Testis (tissue), 3 donors: Measurements from ENCODE around the gene NGRN. TPM values are rescaled to one million over a fixed set of nuclear protein-coding genes. Genes with fewer than 3 reads are reported as not detected.

Source experiments
- DNase-seq: peaks from one replicate; pipeline ENCODE4 v3.0.0-alpha.2; 2019
- H3K27ac ChIP-seq, 2 donors: fragments of 200-600 bp; sonication (generic); one replicate each; pipeline ENCODE4 v1.5.1; 2019
- H3K27me3 ChIP-seq: fragments of 200-600 bp; sonication (generic); one replicate; pipeline ENCODE4 v1.5.1; 2019
- H3K36me3 ChIP-seq: fragments of 200-600 bp; sonication (generic); one replicate; pipeline ENCODE4 v1.5.1; 2017; ENCODE audit warnings: low read depth; ENCODE audit errors: missing control alignments
- H3K4me1 ChIP-seq: fragments of 200-600 bp; sonication (generic); one replicate; pipeline ENCODE4 v1.5.1; 2019
- H3K4me3 ChIP-seq, 2 donors: fragments of 200-600 bp; sonication (generic); one replicate each; pipeline ENCODE4 v1.5.1; 2017 to 2019
- H3K9me3 ChIP-seq: fragments of 200-600 bp; sonication (generic); one replicate; pipeline ENCODE4 v1.5.1; 2017
- POLR2A ChIP-seq: fragments of 450-650 bp; IDR thresholded peaks from one replicate; pipeline ENCODE4 v1.6.1; 2017; ENCODE audit warnings: antibody characterized with exemption, mild to moderate bottlenecking, moderate library complexity
- WGBS, 2 donors: methylation state at CpG; one replicate each; pipeline ENCODE4 v1.1.5; 2018; 5-methylcytosine and 5-hydroxymethylcytosine counted together
- intact Hi-C: fragments of 100-400 bp; cut with DNase I; formaldehyde crosslinking; loops from one replicate; pipeline ENCODE4 v1.15.1; 2023; ENCODE audit warnings: low total_unique reads
- polyA plus RNA-seq: library from polyadenylated mRNA; stranded (reverse); fragments of 350-450 nt; fragmentation: Illumina TruSeq; extraction: RNeasy Lipid Tissue Mini Kit (QIAGEN cat#74804); gene quantifications from one replicate; pipeline ENCODE4 v1.2.3, GENCODE V29; 2014; ENCODE audit warnings: low read depth, low replicate concordance; ENCODE audit not compliant: insufficient read depth
- total RNA-seq, 2 donors: library from RNA; depleted of rRNA; stranded (reverse); fragments of >200 nt; gene quantifications; one replicate each; pipeline ENCODE4 v1.2.3, GENCODE V29; 2016
- TF ChIP-seq, protein P1 (sequence below), 3 experiments: fragments of 450-650 bp in 2 of 3; fragments of 200-600 bp in 1 of 3; sonication (generic) in 1 of 3; IDR thresholded peaks; one replicate each; pipeline ENCODE4 v1.5.1; 2016 to 2019; ENCODE audit warnings: antibody characterized with exemption in 3 of 3, mild to moderate bottlenecking in 2 of 3, moderate library complexity in 1 of 3

The NGRN gene
- total and polyA plus RNA-seq, 3 donors from 2014 or later: 82.9 to 95.6 (median 86.1) TPM

DNA sequence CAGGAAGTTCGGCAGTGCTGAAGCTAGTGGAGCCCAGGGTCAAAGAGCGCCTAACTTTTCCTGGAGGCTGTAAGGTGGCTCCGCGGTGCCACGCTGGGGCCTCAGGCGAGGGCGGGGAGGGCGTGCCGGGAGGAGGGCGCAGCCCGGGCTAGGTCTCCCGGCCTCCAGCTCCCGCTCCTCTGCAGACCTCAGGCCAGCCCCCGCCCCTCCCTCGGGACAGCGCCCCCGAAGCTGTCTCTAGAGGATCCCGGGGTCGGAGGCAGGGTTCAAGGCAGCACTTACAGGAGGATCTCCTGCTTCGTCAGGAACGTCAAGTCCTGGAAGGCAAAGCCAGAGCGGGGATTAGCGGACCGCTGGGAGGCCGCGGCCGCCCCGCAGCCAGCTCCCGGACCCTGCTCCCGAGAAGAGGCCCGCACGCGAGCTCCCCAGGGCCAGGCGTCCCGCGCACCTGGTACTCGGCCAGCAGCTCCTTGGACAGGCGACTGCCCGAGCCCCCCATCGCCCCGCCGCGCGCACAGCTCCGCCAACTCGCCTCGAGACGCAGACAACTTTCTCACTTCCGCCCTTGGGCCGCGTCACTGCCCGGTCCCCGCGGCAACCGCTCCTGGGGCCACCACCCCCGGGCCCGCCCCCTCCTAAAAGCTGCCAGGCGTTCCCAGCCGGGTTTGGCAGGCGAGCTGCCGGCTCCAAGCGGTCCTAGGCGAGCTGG lies 31.9 kb upstream of the NGRN start, which contains the start of gene CIB1:
CIB1 (minus strand) TSS at position 555 of the 709 bp plus-strand sequence; CDS start at position 499, 56 bp downstream.
- Histone ChIP-seq H3K4me1 (peaks cover 22% of the 10 kb centered on the region), H3K36me3 (no peaks in the 10 kb centered on the region)
- intact Hi-C loops: no loop called here

DNA sequence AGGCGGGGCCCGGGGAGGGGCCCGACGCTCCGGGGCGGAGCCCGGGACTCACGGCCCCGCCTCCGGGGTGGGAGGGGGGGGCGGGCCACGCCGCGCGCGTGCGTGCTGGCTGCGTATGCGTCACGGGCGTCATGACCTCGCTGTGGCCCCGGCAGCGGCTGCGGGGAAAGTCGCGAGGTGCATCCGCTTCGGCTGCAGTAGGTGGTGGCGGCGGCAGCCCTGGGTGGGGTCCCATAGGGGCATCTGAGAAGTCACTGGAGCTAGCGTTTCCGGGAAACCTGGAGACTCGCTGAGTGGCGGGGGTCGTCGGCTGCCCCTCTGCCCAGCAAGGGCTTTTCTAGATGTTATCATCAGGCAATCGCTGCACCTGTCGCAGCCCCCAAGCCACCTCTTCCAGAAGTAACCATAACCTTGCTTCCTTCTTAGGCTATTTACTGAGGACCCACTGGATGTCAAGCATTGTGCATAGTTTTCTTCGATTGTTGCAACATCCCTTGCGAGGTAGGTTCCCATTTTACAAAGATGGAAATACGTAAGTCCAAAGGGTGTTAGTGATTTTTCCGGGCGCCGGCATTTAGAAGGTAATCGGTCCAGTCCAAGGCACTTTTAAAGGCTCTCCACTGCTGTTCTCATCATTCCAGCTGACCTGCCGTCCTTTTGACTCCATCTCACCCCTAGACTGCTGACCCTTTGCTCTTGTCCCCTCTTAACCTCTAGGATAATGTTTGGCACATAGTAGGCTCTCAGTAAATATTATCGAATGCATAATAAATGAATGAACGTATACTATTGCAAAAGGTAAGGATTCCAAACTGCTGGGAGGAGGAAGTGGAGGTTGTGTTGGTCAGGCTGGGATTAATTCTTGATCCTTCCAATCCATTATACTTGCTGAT lies 31.1 kb upstream of the NGRN start, which contains the start of gene GDPGP1:
GDPGP1 (plus strand) TSS at position 114 of the 893 bp plus-strand sequence. CDS start 6,700 bp downstream, outside the sequence.
- Histone ChIP-seq H3K27me3 (no peaks in the 10 kb centered on the region), H3K27ac (peak within 1 kb of the TSS; percentile 61 to 91), H3K9me3 (no peaks in the 10 kb centered on the region), H3K4me3 (peak within 1 kb of the TSS; percentile 72 to 91), H3K4me1 (peaks cover 22% of the 10 kb centered on the region), H3K36me3 (no peaks in the 10 kb centered on the region)
- TF ChIP-seq POLR2A: no peak
- TF ChIP-seq, protein P1, sequence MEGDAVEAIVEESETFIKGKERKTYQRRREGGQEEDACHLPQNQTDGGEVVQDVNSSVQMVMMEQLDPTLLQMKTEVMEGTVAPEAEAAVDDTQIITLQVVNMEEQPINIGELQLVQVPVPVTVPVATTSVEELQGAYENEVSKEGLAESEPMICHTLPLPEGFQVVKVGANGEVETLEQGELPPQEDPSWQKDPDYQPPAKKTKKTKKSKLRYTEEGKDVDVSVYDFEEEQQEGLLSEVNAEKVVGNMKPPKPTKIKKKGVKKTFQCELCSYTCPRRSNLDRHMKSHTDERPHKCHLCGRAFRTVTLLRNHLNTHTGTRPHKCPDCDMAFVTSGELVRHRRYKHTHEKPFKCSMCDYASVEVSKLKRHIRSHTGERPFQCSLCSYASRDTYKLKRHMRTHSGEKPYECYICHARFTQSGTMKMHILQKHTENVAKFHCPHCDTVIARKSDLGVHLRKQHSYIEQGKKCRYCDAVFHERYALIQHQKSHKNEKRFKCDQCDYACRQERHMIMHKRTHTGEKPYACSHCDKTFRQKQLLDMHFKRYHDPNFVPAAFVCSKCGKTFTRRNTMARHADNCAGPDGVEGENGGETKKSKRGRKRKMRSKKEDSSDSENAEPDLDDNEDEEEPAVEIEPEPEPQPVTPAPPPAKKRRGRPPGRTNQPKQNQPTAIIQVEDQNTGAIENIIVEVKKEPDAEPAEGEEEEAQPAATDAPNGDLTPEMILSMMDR (IDR thresholded peaks at IDR 0.05): no peak
- intact Hi-C loops: no loop called here
- 5 to 8% methylated on average over 15 to 39 of the region's 49 CpGs for WGBS, 2 donors
- no peak for DNase-seq

More for the DNA sequence above, 31.9 kb upstream of the NGRN start, which contains the start of gene CIB1:
- WGBS, 2 donors: 0% methylated on average over 7 to 38 of the region's 63 CpGs
- Histone ChIP-seq H3K9me3 (no peaks in the 10 kb centered on the region), H3K4me3 (peak within 1 kb of the TSS; percentile 72 to 91), H3K27me3 (no peaks in the 10 kb centered on the region), H3K27ac (peak within 1 kb of the TSS; percentile 61 to 91)
- DNase-seq: peak; percentile 96
- no peak for TF ChIP-seq POLR2A
- TF ChIP-seq, protein P1 (IDR thresholded peaks at IDR 0.05): no peak

GRCh38 chr15:90239371-90239770 lies 26.1 kb upstream of the NGRN start:
- TF ChIP-seq POLR2A: no peak
- TF ChIP-seq, protein P1 (IDR thresholded peaks at IDR 0.05): no peak
- DNase-seq: no peak
- WGBS, 2 donors: 78 to 84% methylated on average over 3 of the region's 3 CpGs
- H3K9me3 ChIP-seq: no peaks in the 10 kb centered on the region
- no peaks in the 10 kb centered on the region for H3K27me3 ChIP-seq
- H3K36me3 ChIP-seq: no peaks in the 10 kb centered on the region
- no peak overlapping the region for H3K4me3 ChIP-seq
- intact Hi-C loops: no loop called here
- H3K27ac ChIP-seq: no peak overlapping the region
- peaks cover 7% of the 10 kb centered on the region for H3K4me1 ChIP-seq

- H3K4me3 ChIP-seq: no peak overlapping the region
- no peaks in the 10 kb centered on the region for H3K9me3 ChIP-seq
- no peak overlapping the region for H3K27ac ChIP-seq
- H3K27me3 ChIP-seq: no peaks in the 10 kb centered on the region
- intact Hi-C loops: no loop called here
- 83 to 94% methylated on average over 8 of the region's 8 CpGs for WGBS, 2 donors
- no peaks in the 10 kb centered on the region for H3K36me3 ChIP-seq
- no peak for DNase-seq
- no peaks in the 10 kb centered on the region for H3K4me1 ChIP-seq
- TF ChIP-seq, protein P1 (IDR thresholded peaks at IDR 0.05): no peak
- no peak for TF ChIP-seq POLR2A
These were observed 24.6 kb upstream of the NGRN start for GRCh38 chr15:90240856-90241255.
